A549 treated with AZD2906 at 1 μM for 4 hours (cell line): ENCODE measurements around the gene EFNA2. TPM values are rescaled to one million over a fixed set of nuclear protein-coding genes. Genes with fewer than 3 reads are reported as not detected.

ENCODE experiments used
- total RNA-seq: library from RNA; stranded (reverse); fragments of 200-300 nt; extraction: Qiagen RNA extraction; gene quantifications from 5 replicates; pipeline ENCODE4 v1.2.3, GENCODE V29; 2022

EFNA2 gene
- total RNA-seq = 1.2 to 2.5 TPM (median 2.3 TPM) in 5 replicates

GRCh38 chr19:1285737-1286360 lies at the start of gene EFNA2:
EFNA2 (plus strand) TSS chr19:1285873; CDS start chr19:1286169, 296 bp downstream.

GRCh38 chr19:1237754-1238368 lies 47.8 kb upstream of the EFNA2 start, which contains the start of gene CBARP:
CBARP (minus strand) TSS chr19:1238005; CDS start chr19:1236100, 1,905 bp downstream.

GRCh38 chr19:1241417-1242095 lies 44.1 kb upstream of the EFNA2 start, which contains the start of gene ATP5F1D:
ATP5F1D (plus strand) TSS chr19:1241751; CDS start chr19:1241851, 100 bp downstream.

GRCh38 chr19:1248139-1248785 lies 37.4 kb upstream of the EFNA2 start, which contains the start of gene MIDN:
MIDN (plus strand) TSS chr19:1248583; CDS start chr19:1250297, 1,714 bp downstream.

GRCh38 chr19:1269065-1269477 lies 16.6 kb upstream of the EFNA2 start, which contains the start of gene CIRBP:
CIRBP (plus strand) TSS chr19:1269332; CDS start chr19:1270934, 1,602 bp downstream.

GRCh38 chr19:1275260-1275975 lies 10.3 kb upstream of the EFNA2 start, which contains the start of gene FAM174C:
FAM174C (plus strand) TSS chr19:1275530; CDS start chr19:1275550, 20 bp downstream.

Other genes with a start within 250 kb of the EFNA2 start
- gene ABCA7, start 245.8 kb upstream of the EFNA2 start, total RNA-seq = 13.3 to 21.7 TPM (median 16.4 TPM) in 5 replicates
- 2.8 to 5.5 TPM (median 5.4 TPM) in 5 replicates for gene ARHGAP45, start 218.7 kb upstream of the EFNA2 start, total RNA-seq
- 193 to 258 TPM (median 237 TPM) in 5 replicates for gene POLR2E, start 190.5 kb upstream of the EFNA2 start, total RNA-seq
- gene GPX4, start 181.9 kb upstream of the EFNA2 start, total RNA-seq = 415 to 542 TPM (median 517 TPM) in 5 replicates
- gene SBNO2, start 111.6 kb upstream of the EFNA2 start, total RNA-seq = 22.2 to 34.9 TPM (median 32.9 TPM) in 5 replicates
- 32.1 to 38.5 TPM (median 36.4 TPM) in 5 replicates for gene STK11, start 80.1 kb upstream of the EFNA2 start, total RNA-seq
- 2.7 to 5.1 TPM (median 4.3 TPM) in 5 replicates for gene CBARP, start 47.9 kb upstream of the EFNA2 start, total RNA-seq
- gene ATP5F1D, start 44.1 kb upstream of the EFNA2 start, total RNA-seq = 80.5 to 189 TPM (median 176 TPM) in 5 replicates
- 50.1 to 57.1 TPM (median 55.1 TPM) in 5 replicates for gene MIDN, start 37.3 kb upstream of the EFNA2 start, total RNA-seq
- gene CIRBP, start 16.5 kb upstream of the EFNA2 start, total RNA-seq = 92.3 to 213 TPM (median 104 TPM) in 5 replicates
- gene FAM174C, start 10.3 kb upstream of the EFNA2 start, total RNA-seq = 45.2 to 91.9 TPM (median 83.0 TPM) in 5 replicates
- 69.7 to 83.5 TPM (median 81.4 TPM) in 5 replicates for gene NDUFS7, start 98.0 kb downstream of the EFNA2 start, total RNA-seq
- 26.6 to 46.5 TPM (median 44.9 TPM) in 5 replicates for gene GAMT, start 115.7 kb downstream of the EFNA2 start, total RNA-seq
- 75.0 to 102 TPM (median 94.7 TPM) in 5 replicates for gene DAZAP1, start 121.7 kb downstream of the EFNA2 start, total RNA-seq
- gene RPS15, start 152.5 kb downstream of the EFNA2 start, total RNA-seq = 1,460 to 2,135 TPM (median 1,895 TPM) in 5 replicates
- 1.1 to 2.3 TPM (median 1.8 TPM) in 5 replicates for gene APC2, start 164.2 kb downstream of the EFNA2 start, total RNA-seq
- gene C19orf25, start 193.3 kb downstream of the EFNA2 start, total RNA-seq = 10.6 to 18.4 TPM (median 17.5 TPM) in 5 replicates
- 0.62 to 0.86 TPM (median 0.67 TPM) in 5 replicates for gene PCSK4, start 204.5 kb downstream of the EFNA2 start, total RNA-seq
- 4.2 to 5.9 TPM (median 5.5 TPM) in 5 replicates for gene REEP6, start 205.3 kb downstream of the EFNA2 start, total RNA-seq
- gene ADAMTSL5, start 227.1 kb downstream of the EFNA2 start, total RNA-seq = 2.8 to 4.2 TPM (median 3.3 TPM) in 5 replicates
- gene PLK5, start 238.2 kb downstream of the EFNA2 start, total RNA-seq = 0.03 TPM in 1 of 5 replicates, not detected in the others